ENCODE data around the gene UGT1A10.

The UGT1A10 gene

GRCh38 chr2:233816771-233817170, 180.5 kb downstream of the UGT1A10 start:
- Histone ChIP-seq H3K4me1 (ENCODE audit: control insufficient read depth, insufficient read depth, low read length, unreplicated experiment) (peaks cover 4% of the 10 kb centered on the region), H3K36me3 (ENCODE audit: insufficient read depth, low read length) (no peaks in the 10 kb centered on the region), H3K27me3 (ENCODE audit: insufficient read depth, low read length) (peaks cover 11% of the 10 kb centered on the region; the same call in 1 of the 2 replicates), H2AFZ (ENCODE audit: low read length, unreplicated experiment) (no peak overlapping the region), H3K79me2 (ENCODE audit: control insufficient read depth, insufficient read depth, low read length, unreplicated experiment) (no peaks in the 10 kb centered on the region), H3K4me3 (ENCODE audit: low read depth, low read length) (no peak overlapping the region), H3K27ac (ENCODE audit: low read depth, low read length) (no peak overlapping the region)

GRCh38 chr2:233817361-233817911, 181.2 kb downstream of the UGT1A10 start:
- Histone ChIP-seq H2AFZ (ENCODE audit: low read length, unreplicated experiment) (no peak overlapping the region), H3K27me3 (ENCODE audit: insufficient read depth, low read length) (peaks cover 9% of the 10 kb centered on the region; the same call in 1 of the 2 replicates), H3K36me3 (ENCODE audit: insufficient read depth, low read length) (no peaks in the 10 kb centered on the region), H3K27ac (ENCODE audit: low read depth, low read length) (no peak overlapping the region), H3K4me1 (ENCODE audit: control insufficient read depth, insufficient read depth, low read length, unreplicated experiment) (peaks cover 4% of the 10 kb centered on the region), H3K4me3 (ENCODE audit: low read depth, low read length) (no peak overlapping the region), H3K79me2 (ENCODE audit: control insufficient read depth, insufficient read depth, low read length, unreplicated experiment) (no peaks in the 10 kb centered on the region)

GRCh38 chr2:233817995-233818638, 181.9 kb downstream of the UGT1A10 start:
- H2AFZ ChIP-seq (ENCODE audit: low read length, unreplicated experiment): no peak overlapping the region
- H3K27me3 ChIP-seq (ENCODE audit: insufficient read depth, low read length): peaks cover 2% of the 10 kb centered on the region; the same call in 1 of the 2 replicates
- H3K79me2 ChIP-seq (ENCODE audit: control insufficient read depth, insufficient read depth, low read length, unreplicated experiment): no peaks in the 10 kb centered on the region
- H3K36me3 ChIP-seq (ENCODE audit: insufficient read depth, low read length): no peaks in the 10 kb centered on the region
- H3K4me3 ChIP-seq (ENCODE audit: low read depth, low read length): no peak overlapping the region
- H3K4me1 ChIP-seq (ENCODE audit: control insufficient read depth, insufficient read depth, low read length, unreplicated experiment): peaks cover 4% of the 10 kb centered on the region
- no peak overlapping the region for H3K27ac ChIP-seq (ENCODE audit: low read depth, low read length)

GRCh38 chr2:233818639-233819621, 182.7 kb downstream of the UGT1A10 start:
- peaks cover 4% of the 10 kb centered on the region for H3K4me1 ChIP-seq (ENCODE audit: control insufficient read depth, insufficient read depth, low read length, unreplicated experiment)
- H2AFZ ChIP-seq (ENCODE audit: low read length, unreplicated experiment): no peak overlapping the region
- no peaks in the 10 kb centered on the region for H3K36me3 ChIP-seq (ENCODE audit: insufficient read depth, low read length)
- H3K4me3 ChIP-seq (ENCODE audit: low read depth, low read length): no peak overlapping the region
- no peaks in the 10 kb centered on the region; the same call in 1 of the 2 replicates for H3K27me3 ChIP-seq (ENCODE audit: insufficient read depth, low read length)
- no peaks in the 10 kb centered on the region for H3K79me2 ChIP-seq (ENCODE audit: control insufficient read depth, insufficient read depth, low read length, unreplicated experiment)
- no peak overlapping the region for H3K27ac ChIP-seq (ENCODE audit: low read depth, low read length)

GRCh38 chr2:233819884-233820773, 183.9 kb downstream of the UGT1A10 start:
- Histone ChIP-seq H3K4me3 (ENCODE audit: low read depth, low read length) (no peak overlapping the region), H3K36me3 (ENCODE audit: insufficient read depth, low read length) (no peaks in the 10 kb centered on the region), H3K27ac (ENCODE audit: low read depth, low read length) (no peak overlapping the region), H3K27me3 (ENCODE audit: insufficient read depth, low read length) (no peaks in the 10 kb centered on the region; the same call in 1 of the 2 replicates), H2AFZ (ENCODE audit: low read length, unreplicated experiment) (no peak overlapping the region), H3K79me2 (ENCODE audit: control insufficient read depth, insufficient read depth, low read length, unreplicated experiment) (no peaks in the 10 kb centered on the region), H3K4me1 (ENCODE audit: control insufficient read depth, insufficient read depth, low read length, unreplicated experiment) (peaks cover 4% of the 10 kb centered on the region)

- no peak overlapping the region for H2AFZ ChIP-seq (ENCODE audit: low read length, unreplicated experiment)
- peaks cover 4% of the 10 kb centered on the region for H3K4me1 ChIP-seq (ENCODE audit: control insufficient read depth, insufficient read depth, low read length, unreplicated experiment)
- no peaks in the 10 kb centered on the region for H3K79me2 ChIP-seq (ENCODE audit: control insufficient read depth, insufficient read depth, low read length, unreplicated experiment)
- no peaks in the 10 kb centered on the region for H3K36me3 ChIP-seq (ENCODE audit: insufficient read depth, low read length)
- no peak overlapping the region for H3K4me3 ChIP-seq (ENCODE audit: low read depth, low read length)
- H3K27ac ChIP-seq (ENCODE audit: low read depth, low read length): no peak overlapping the region
- no peaks in the 10 kb centered on the region; the same call in 1 of the 2 replicates for H3K27me3 ChIP-seq (ENCODE audit: insufficient read depth, low read length)
Measured at GRCh38 chr2:233820774-233821105, 184.5 kb downstream of the UGT1A10 start.

- Histone ChIP-seq H3K27ac (ENCODE audit: low read depth, low read length) (no peak overlapping the region), H3K4me3 (ENCODE audit: low read depth, low read length) (no peak overlapping the region), H3K79me2 (ENCODE audit: control insufficient read depth, insufficient read depth, low read length, unreplicated experiment) (no peaks in the 10 kb centered on the region), H3K4me1 (ENCODE audit: control insufficient read depth, insufficient read depth, low read length, unreplicated experiment) (peaks cover 4% of the 10 kb centered on the region), H3K27me3 (ENCODE audit: insufficient read depth, low read length) (no peaks in the 10 kb centered on the region; the same call in 1 of the 2 replicates), H3K36me3 (ENCODE audit: insufficient read depth, low read length) (no peaks in the 10 kb centered on the region), H2AFZ (ENCODE audit: low read length, unreplicated experiment) (no peak overlapping the region)
Measured at GRCh38 chr2:233821196-233821595, 184.9 kb downstream of the UGT1A10 start.

- Histone ChIP-seq H3K4me3 (ENCODE audit: low read depth, low read length) (no peak overlapping the region), H3K4me1 (ENCODE audit: control insufficient read depth, insufficient read depth, low read length, unreplicated experiment) (peaks cover 4% of the 10 kb centered on the region), H3K27me3 (ENCODE audit: insufficient read depth, low read length) (no peaks in the 10 kb centered on the region; the same call in 1 of the 2 replicates), H3K36me3 (ENCODE audit: insufficient read depth, low read length) (no peaks in the 10 kb centered on the region), H3K27ac (ENCODE audit: low read depth, low read length) (no peak overlapping the region), H2AFZ (ENCODE audit: low read length, unreplicated experiment) (no peak overlapping the region), H3K79me2 (ENCODE audit: control insufficient read depth, insufficient read depth, low read length, unreplicated experiment) (no peaks in the 10 kb centered on the region)
Measured at GRCh38 chr2:233821709-233822100, 185.5 kb downstream of the UGT1A10 start.

- Histone ChIP-seq H2AFZ (ENCODE audit: low read length, unreplicated experiment) (no peak overlapping the region), H3K4me3 (ENCODE audit: low read depth, low read length) (no peak overlapping the region), H3K4me1 (ENCODE audit: control insufficient read depth, insufficient read depth, low read length, unreplicated experiment) (peaks cover 1% of the 10 kb centered on the region), H3K79me2 (ENCODE audit: control insufficient read depth, insufficient read depth, low read length, unreplicated experiment) (no peaks in the 10 kb centered on the region), H3K27me3 (ENCODE audit: insufficient read depth, low read length) (no peaks in the 10 kb centered on the region; the same call in 1 of the 2 replicates), H3K36me3 (ENCODE audit: insufficient read depth, low read length) (no peaks in the 10 kb centered on the region), H3K27ac (ENCODE audit: low read depth, low read length) (no peak overlapping the region)
Measured at GRCh38 chr2:233822101-233822771, 186.0 kb downstream of the UGT1A10 start.

Data from ACC112 (cell line).